OCI-LY1 (cell line): ENCODE measurements around the gene ARHGEF2.

ENCODE experiments used
- H2AFZ ChIP-seq: fragments of 200-600 bp; sonication (generic), shearing (Covaris generic); 2 replicates; pipeline ENCODE4 v1.6.0; 2014; ENCODE audit warnings: antibody characterized with exemption, mild to moderate bottlenecking, low read length
- H3F3A ChIP-seq: fragments of 200-600 bp; sonication (generic), shearing (Covaris generic); 2 replicates; pipeline ENCODE4 v1.6.0; 2014; ENCODE audit warnings: mild to moderate bottlenecking, antibody characterized with exemption, low read length, moderate library complexity; ENCODE audit not compliant: insufficient read depth
- H3K27ac ChIP-seq: fragments of 200-600 bp; sonication (generic); 2 replicates; pipeline ENCODE4 v1.5.1; 2014; ENCODE audit warnings: low read length, mixed run types, mild to moderate bottlenecking, low read depth; ENCODE audit not compliant: poor library complexity, severe bottlenecking
- H3K27me3 ChIP-seq: fragments of 200-600 bp; sonication (generic); 2 replicates; pipeline ENCODE4 v1.6.0; 2014; ENCODE audit warnings: antibody characterized with exemption, mild to moderate bottlenecking, low read length, moderate library complexity; ENCODE audit not compliant: insufficient read depth
- H3K36me3 ChIP-seq: fragments of 200-600 bp; sonication (generic); 2 replicates; pipeline ENCODE4 v1.6.1; 2014; ENCODE audit warnings: mild to moderate bottlenecking, antibody characterized with exemption, low read length, moderate library complexity, mixed read lengths; ENCODE audit not compliant: insufficient read depth
- H3K4me1 ChIP-seq: fragments of 200-600 bp; sonication (generic); 2 replicates; pipeline ENCODE4 v1.5.1; 2014; ENCODE audit warnings: mild to moderate bottlenecking, low read length, moderate library complexity; ENCODE audit not compliant: insufficient read depth, severe bottlenecking
- H3K4me2 ChIP-seq: fragments of 200-600 bp; sonication (generic), shearing (Covaris generic); 2 replicates; pipeline ENCODE4 v1.6.1; 2014; ENCODE audit warnings: low read length
- H3K4me3 ChIP-seq: fragments of 200-600 bp; sonication (generic); 2 replicates; pipeline ENCODE4 v1.5.1; 2014; ENCODE audit warnings: low read length, low read depth, mild to moderate bottlenecking, mixed read lengths; ENCODE audit not compliant: poor library complexity, severe bottlenecking
- H3K79me2 ChIP-seq: fragments of 200-600 bp; shearing (Covaris generic); 2 replicates; pipeline ENCODE4 v1.6.1; 2016; ENCODE audit warnings: mixed run types, low read length, mixed read lengths; ENCODE audit not compliant: insufficient read depth
- H3K9ac ChIP-seq: fragments of 200-600 bp; sonication (generic), shearing (Covaris generic); 2 replicates; pipeline ENCODE4 v1.6.1; 2014; ENCODE audit warnings: mild to moderate bottlenecking, low read length, mixed read lengths
- H3K9me2 ChIP-seq: fragments of 200-600 bp; sonication (generic), shearing (Covaris generic); 2 replicates; pipeline ENCODE4 v1.6.1; 2014; ENCODE audit warnings: low read depth, mild to moderate bottlenecking, low read length, mixed read lengths
- H3K9me3 ChIP-seq: fragments of 200-600 bp; shearing (Covaris generic); 2 replicates; pipeline ENCODE4 v1.6.1; 2014; ENCODE audit warnings: low read length, mixed read lengths
- H4K20me1 ChIP-seq: fragments of 200-600 bp; sonication (generic), shearing (Covaris generic); 2 replicates; pipeline ENCODE4 v1.6.0; 2016; ENCODE audit warnings: mild to moderate bottlenecking, low read length; ENCODE audit not compliant: insufficient read depth
- EZH2 ChIP-seq: fragments of 200-600 bp; sonication (generic), shearing (Covaris generic); IDR thresholded peaks from 2 replicates; pipeline ENCODE4 v1.8.0; 2017; ENCODE audit warnings: borderline replicate concordance, mixed run types, mild to moderate bottlenecking, antibody characterized with exemption, low read length, moderate library complexity, mixed read lengths
- TF ChIP-seq, protein P1 (sequence below): fragments of 200-600 bp; sonication (generic), shearing (Covaris generic); IDR thresholded peaks from 2 replicates; pipeline ENCODE4 v1.5.1; 2017; ENCODE audit warnings: mild to moderate bottlenecking, antibody characterized with exemption, low read length, moderate library complexity, mixed read lengths

Gene ARHGEF2

DNA sequence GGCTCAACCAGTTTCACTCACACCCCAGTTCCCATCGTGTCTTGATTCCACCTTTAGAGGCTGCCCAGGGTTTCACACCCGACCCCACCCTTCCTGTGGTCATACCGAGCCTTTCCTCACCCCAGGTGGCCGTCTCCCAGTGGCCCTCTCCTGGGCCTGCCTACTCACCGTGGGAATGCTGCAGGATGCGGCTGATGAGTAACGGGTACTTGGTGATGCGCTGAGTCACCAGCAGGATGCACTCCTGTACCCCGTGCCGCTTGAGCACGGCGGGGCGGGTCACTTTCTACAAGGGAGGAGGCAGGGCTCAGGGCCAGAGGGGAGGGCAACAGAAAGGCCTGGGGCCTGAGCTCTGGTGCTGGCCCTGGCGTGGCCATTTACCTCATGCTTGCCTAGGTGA, 16.4 kb downstream of the ARHGEF2 start:
- Histone ChIP-seq H3K79me2 (no peaks in the 10 kb centered on the region), H2AFZ (no peak overlapping the region), H3K9me3 (no peaks in the 10 kb centered on the region), H3K27me3 (no peaks in the 10 kb centered on the region), H3K9me2 (no peaks in the 10 kb centered on the region), H3K4me1 (peaks cover 45% of the 10 kb centered on the region), H3K4me2 (no peak overlapping the region), H3F3A (no peaks in the 10 kb centered on the region), H4K20me1 (no peaks in the 10 kb centered on the region), H3K4me3 (no peak overlapping the region), H3K36me3 (peaks cover 93% of the 10 kb centered on the region), H3K27ac (peak overlapping the region; percentile 53), H3K9ac (no peak overlapping the region)
- no peak for TF ChIP-seq EZH2
- TF ChIP-seq, protein P1, sequence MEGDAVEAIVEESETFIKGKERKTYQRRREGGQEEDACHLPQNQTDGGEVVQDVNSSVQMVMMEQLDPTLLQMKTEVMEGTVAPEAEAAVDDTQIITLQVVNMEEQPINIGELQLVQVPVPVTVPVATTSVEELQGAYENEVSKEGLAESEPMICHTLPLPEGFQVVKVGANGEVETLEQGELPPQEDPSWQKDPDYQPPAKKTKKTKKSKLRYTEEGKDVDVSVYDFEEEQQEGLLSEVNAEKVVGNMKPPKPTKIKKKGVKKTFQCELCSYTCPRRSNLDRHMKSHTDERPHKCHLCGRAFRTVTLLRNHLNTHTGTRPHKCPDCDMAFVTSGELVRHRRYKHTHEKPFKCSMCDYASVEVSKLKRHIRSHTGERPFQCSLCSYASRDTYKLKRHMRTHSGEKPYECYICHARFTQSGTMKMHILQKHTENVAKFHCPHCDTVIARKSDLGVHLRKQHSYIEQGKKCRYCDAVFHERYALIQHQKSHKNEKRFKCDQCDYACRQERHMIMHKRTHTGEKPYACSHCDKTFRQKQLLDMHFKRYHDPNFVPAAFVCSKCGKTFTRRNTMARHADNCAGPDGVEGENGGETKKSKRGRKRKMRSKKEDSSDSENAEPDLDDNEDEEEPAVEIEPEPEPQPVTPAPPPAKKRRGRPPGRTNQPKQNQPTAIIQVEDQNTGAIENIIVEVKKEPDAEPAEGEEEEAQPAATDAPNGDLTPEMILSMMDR = peak; percentile 58; the same call in 1 of the 2 replicates

DNA sequence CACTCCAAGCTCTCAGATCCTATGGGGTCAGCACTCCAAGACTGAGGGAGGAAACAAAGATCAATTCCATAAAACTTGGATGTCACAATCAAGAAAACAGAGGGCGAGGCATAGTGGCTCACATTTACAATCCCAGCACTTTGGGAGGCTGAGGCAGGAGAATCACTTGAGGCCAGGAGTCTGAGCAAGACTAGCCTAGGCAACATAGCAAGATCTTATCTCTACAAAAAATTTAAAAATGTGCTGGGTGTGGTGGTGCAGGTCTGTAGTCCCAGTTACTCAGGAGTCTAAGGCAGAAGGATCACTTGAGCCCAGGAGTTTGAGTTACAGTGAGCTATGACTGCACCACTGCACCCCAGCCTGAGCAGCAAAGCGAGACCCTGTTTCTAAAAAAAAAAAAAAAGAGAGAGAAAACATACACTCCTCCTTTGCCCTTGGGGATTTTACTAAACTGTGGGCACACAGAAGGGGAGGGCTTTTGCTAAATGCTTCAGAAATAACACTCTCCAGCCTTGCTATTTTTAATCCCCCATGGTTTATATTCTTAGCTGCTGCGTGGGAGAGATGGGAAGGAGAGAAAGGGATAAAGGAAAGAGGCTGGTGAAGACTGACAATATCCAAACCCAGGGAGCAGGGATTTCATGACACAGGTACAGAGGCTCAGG, 18.1 kb downstream of the ARHGEF2 start:
- Histone ChIP-seq H3K4me1 (peaks cover 45% of the 10 kb centered on the region), H3K9me3 (no peaks in the 10 kb centered on the region), H3K27me3 (no peaks in the 10 kb centered on the region), H3K36me3 (peaks cover 93% of the 10 kb centered on the region), H3K79me2 (no peaks in the 10 kb centered on the region), H3K27ac (peak overlapping the region; percentile 62), H3F3A (no peaks in the 10 kb centered on the region), H3K9me2 (no peaks in the 10 kb centered on the region), H3K9ac (peak overlapping the region; percentile 43; the same call in 1 of the 2 replicates), H4K20me1 (no peaks in the 10 kb centered on the region), H3K4me3 (no peak overlapping the region), H2AFZ (no peak overlapping the region), H3K4me2 (peak overlapping the region; percentile 15)
- TF ChIP-seq, protein P1 = no peak
- no peak for TF ChIP-seq EZH2

DNA sequence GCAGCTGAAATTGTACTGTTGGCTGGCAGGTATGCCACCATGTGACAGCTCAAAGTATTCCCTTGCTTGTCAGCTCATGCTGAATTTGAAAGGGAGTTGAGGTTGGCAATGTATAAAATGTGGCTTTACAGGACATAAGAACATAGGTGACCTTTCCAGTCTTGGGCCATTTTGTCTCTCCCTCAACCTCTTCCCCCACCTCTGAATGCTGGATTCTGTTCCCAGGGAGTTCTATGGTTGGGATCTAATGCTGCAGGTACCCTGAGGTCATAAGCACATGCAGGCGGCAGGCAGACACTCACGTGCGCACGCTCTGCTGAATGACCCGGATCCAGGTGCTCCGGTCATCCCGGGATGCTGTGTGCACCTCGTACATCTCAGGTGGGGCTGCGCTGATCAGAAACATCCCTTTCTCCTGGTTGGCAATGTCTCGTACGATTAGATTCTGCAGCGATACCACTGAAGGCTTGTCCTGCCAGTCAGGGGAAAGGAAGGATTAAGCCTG, 20.9 kb downstream of the ARHGEF2 start:
- H3F3A ChIP-seq = no peaks in the 10 kb centered on the region
- H3K79me2 ChIP-seq = no peaks in the 10 kb centered on the region

More for the DNA sequence above, 20.9 kb downstream of the ARHGEF2 start:
- Histone ChIP-seq H4K20me1 (no peaks in the 10 kb centered on the region), H3K4me2 (no peak overlapping the region), H3K9ac (no peak overlapping the region), H3K4me3 (no peak overlapping the region), H3K9me2 (no peaks in the 10 kb centered on the region), H3K4me1 (peaks cover 39% of the 10 kb centered on the region), H3K36me3 (peaks cover 97% of the 10 kb centered on the region), H3K27ac (no peak overlapping the region), H3K9me3 (no peaks in the 10 kb centered on the region), H2AFZ (no peak overlapping the region), H3K27me3 (no peaks in the 10 kb centered on the region)
- TF ChIP-seq, protein P1 = no peak
- TF ChIP-seq EZH2 = no peak
